ENCODE data around the gene NADK2.

NADK2 gene

DNA sequence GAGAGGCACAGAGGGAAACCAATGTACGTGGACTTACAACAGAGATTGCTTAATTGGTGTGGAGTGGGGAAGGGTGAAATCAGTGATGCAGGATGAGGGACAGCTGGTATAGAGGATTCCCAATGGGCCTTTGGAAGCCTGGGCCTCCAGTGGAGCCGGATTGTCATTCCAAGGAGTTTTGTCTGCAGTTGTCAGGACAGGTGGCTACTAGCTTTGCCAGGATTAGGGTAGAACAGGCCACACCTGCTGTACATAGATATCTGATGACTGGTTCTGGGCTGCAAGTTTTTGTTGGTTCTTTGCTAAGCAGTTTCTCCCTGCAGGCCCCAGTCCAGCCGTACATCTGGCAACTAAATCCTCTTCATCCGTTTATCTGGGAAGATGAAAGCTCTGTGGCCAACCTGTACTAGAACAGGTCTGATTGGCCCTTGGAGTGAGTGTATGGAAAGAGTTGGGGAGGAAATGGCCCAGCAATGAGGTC is 85.6 kb downstream of the NADK2 start:
- H3K27me3 ChIP-seq (ENCODE audit: control insufficient read depth in 1 of 2, insufficient read depth in 1 of 2, low read length in 2 of 2) = no peaks in the 10 kb centered on the region
- no peak overlapping the region for H2BK120ac ChIP-seq (ENCODE audit: low read depth, low read length)
- H3K4ac ChIP-seq (ENCODE audit: low read depth in 1 of 2, low read length in 2 of 2) = peak overlapping the region in 1 of 2 experiments; percentile 6
- H3K4me2 ChIP-seq (ENCODE audit: low read length, poor library complexity, severe bottlenecking) = no peak overlapping the region
- H3K36me3 ChIP-seq (ENCODE audit: control insufficient read depth in 1 of 2, insufficient read depth in 2 of 2, low read depth in 1 of 2, low read length in 2 of 2) = peaks cover 11 to 63% of the 10 kb centered on the region in 2 experiments
- H2BK12ac ChIP-seq (ENCODE audit: low read length in 2 of 2) = no peak overlapping the region
- no peak overlapping the region for H2BK15ac ChIP-seq (ENCODE audit: low read depth, poor library complexity, severe bottlenecking)
- H2BK5ac ChIP-seq (ENCODE audit: low read depth, low read length, poor library complexity, severe bottlenecking) = peak overlapping the region; percentile 11
- H3K9me3 ChIP-seq (ENCODE audit: control insufficient read depth, low read length) = no peaks in the 10 kb centered on the region
- H2AK5ac ChIP-seq (ENCODE audit: low read length, severe bottlenecking) = peak overlapping the region; percentile 31
- H3K14ac ChIP-seq (ENCODE audit: low read length in 2 of 2) = no peak overlapping the region
- no peak overlapping the region for H2AFZ ChIP-seq (ENCODE audit: low read depth, low read length)
- DNase-seq = peak; percentile 66
- H4K91ac ChIP-seq (ENCODE audit: low read length) = no peak overlapping the region
- peak overlapping the region; percentile 0 for H4K8ac ChIP-seq (ENCODE audit: low read length)
- H3K4me3 ChIP-seq (ENCODE audit: insufficient read depth in 1 of 2, low read depth in 1 of 2, low read length in 2 of 2) = no peak overlapping the region
- WGBS = 13% methylated on average over 4 of the region's 4 CpGs
- H3K4me1 ChIP-seq (ENCODE audit: control insufficient read depth, insufficient read depth, low read depth, low read length) = peaks cover 10% of the 10 kb centered on the region
- no peak overlapping the region for H3K9ac ChIP-seq (ENCODE audit: low read length)
- H3K27ac ChIP-seq (ENCODE audit: low read length, poor library complexity, severe bottlenecking) = peak overlapping the region; percentile 85
- no peak overlapping the region for H3K23ac ChIP-seq (ENCODE audit: low read length in 2 of 2)
- no peak overlapping the region for H3K18ac ChIP-seq (ENCODE audit: low read depth in 1 of 2, low read length in 2 of 2)
- H3K79me1 ChIP-seq (replicated peaks; ENCODE audit: low read length, poor library complexity, severe bottlenecking) = peaks cover 31% of the 10 kb centered on the region

DNA sequence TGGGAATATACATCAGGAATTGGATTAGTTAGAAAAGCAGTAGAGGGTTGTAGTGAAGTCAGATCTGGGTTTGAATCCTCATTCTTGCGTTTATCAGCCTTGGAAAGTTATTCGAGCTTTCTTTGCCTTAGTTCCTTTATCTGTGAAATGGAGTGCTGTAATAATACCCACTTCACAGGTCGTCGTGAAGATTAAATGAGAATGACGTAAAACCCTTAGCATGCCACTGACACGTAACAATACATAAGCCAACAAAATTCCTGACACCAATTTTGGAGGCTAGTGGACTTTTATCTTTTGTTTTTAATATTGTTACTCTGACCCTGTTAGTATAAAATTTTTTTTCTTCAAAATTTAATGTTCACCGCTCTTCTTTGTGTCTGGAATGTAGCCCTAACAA is 86.4 kb downstream of the NADK2 start:
- Histone ChIP-seq H2AFZ (ENCODE audit: low read depth, low read length) (no peak overlapping the region), H3K9ac (ENCODE audit: low read length) (no peak overlapping the region), H3K23ac (ENCODE audit: low read length in 2 of 2) (no peak overlapping the region), H3K27ac (ENCODE audit: low read length, poor library complexity, severe bottlenecking) (peak overlapping the region; percentile 85), H3K9me3 (ENCODE audit: control insufficient read depth, low read length) (no peaks in the 10 kb centered on the region), H2BK120ac (ENCODE audit: low read depth, low read length) (no peak overlapping the region), H3K4me1 (ENCODE audit: control insufficient read depth, insufficient read depth, low read depth, low read length) (peaks cover 12% of the 10 kb centered on the region), H2BK5ac (ENCODE audit: low read depth, low read length, poor library complexity, severe bottlenecking) (no peak overlapping the region), H4K8ac (ENCODE audit: low read length) (no peak overlapping the region), H3K14ac (ENCODE audit: low read length in 2 of 2) (no peak overlapping the region), H3K27me3 (ENCODE audit: control insufficient read depth in 1 of 2, insufficient read depth in 1 of 2, low read length in 2 of 2) (no peaks in the 10 kb centered on the region), H3K79me1 (replicated peaks; ENCODE audit: low read length, poor library complexity, severe bottlenecking) (peaks cover 31% of the 10 kb centered on the region), H3K18ac (ENCODE audit: low read depth in 1 of 2, low read length in 2 of 2) (no peak overlapping the region), H4K91ac (ENCODE audit: low read length) (no peak overlapping the region), H3K4ac (ENCODE audit: low read depth in 1 of 2, low read length in 2 of 2) (no peak overlapping the region), H3K4me2 (ENCODE audit: low read length, poor library complexity, severe bottlenecking) (no peak overlapping the region), H2BK12ac (ENCODE audit: low read length in 2 of 2) (no peak overlapping the region), H2BK15ac (ENCODE audit: low read depth, poor library complexity, severe bottlenecking) (no peak overlapping the region), H3K4me3 (ENCODE audit: insufficient read depth in 1 of 2, low read depth in 1 of 2, low read length in 2 of 2) (no peak overlapping the region), H2AK5ac (ENCODE audit: low read length, severe bottlenecking) (peak overlapping the region; percentile 39), H3K36me3 (ENCODE audit: control insufficient read depth in 1 of 2, insufficient read depth in 2 of 2, low read depth in 1 of 2, low read length in 2 of 2) (peaks cover 6 to 54% of the 10 kb centered on the region in 2 experiments)
- DNase-seq = no peak
- 90% methylated on average over 2 of the region's 7 CpGs for WGBS

DNA sequence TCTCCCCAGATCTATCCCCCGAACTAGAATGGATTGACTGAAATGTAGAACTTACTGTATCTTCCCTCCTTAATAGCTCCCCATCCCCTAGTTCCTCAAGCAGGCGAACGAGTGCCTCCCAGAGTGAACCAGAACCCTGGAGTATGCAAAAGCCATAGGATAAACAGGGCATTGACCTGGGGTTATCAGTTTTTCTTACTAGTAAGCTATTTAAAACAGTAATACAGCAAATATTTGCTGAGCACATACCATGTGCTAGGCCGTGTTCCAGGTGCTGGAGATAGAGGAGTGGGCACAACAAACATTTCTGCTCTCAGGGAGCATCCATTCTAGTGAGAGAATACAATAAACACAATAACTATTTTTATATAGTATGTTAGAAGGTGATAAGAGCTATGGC is 88.0 kb downstream of the NADK2 start:
- H3K23ac ChIP-seq (ENCODE audit: low read length in 2 of 2) = no peak overlapping the region
- H2BK15ac ChIP-seq (ENCODE audit: low read depth, poor library complexity, severe bottlenecking) = no peak overlapping the region
- H2BK5ac ChIP-seq (ENCODE audit: low read depth, low read length, poor library complexity, severe bottlenecking) = no peak overlapping the region
- WGBS = 86% methylated on average over 1 of the region's 4 CpGs
- no peak overlapping the region for H3K18ac ChIP-seq (ENCODE audit: low read depth in 1 of 2, low read length in 2 of 2)
- H2AK5ac ChIP-seq (ENCODE audit: low read length, severe bottlenecking) = peak overlapping the region; percentile 6
- no peak overlapping the region for H2BK120ac ChIP-seq (ENCODE audit: low read depth, low read length)
- H3K9me3 ChIP-seq (ENCODE audit: control insufficient read depth, low read length) = no peaks in the 10 kb centered on the region
- H3K4me2 ChIP-seq (ENCODE audit: low read length, poor library complexity, severe bottlenecking) = peak overlapping the region; percentile 77
- no peak overlapping the region for H2BK12ac ChIP-seq (ENCODE audit: low read length in 2 of 2)
- no peak overlapping the region for H3K27ac ChIP-seq (ENCODE audit: low read length, poor library complexity, severe bottlenecking)
- no peak overlapping the region for H4K91ac ChIP-seq (ENCODE audit: low read length)
- no peak for DNase-seq
- peaks cover 6 to 39% of the 10 kb centered on the region in 2 experiments for H3K36me3 ChIP-seq (ENCODE audit: control insufficient read depth in 1 of 2, insufficient read depth in 2 of 2, low read depth in 1 of 2, low read length in 2 of 2)
- peaks cover 10% of the 10 kb centered on the region for H3K4me1 ChIP-seq (ENCODE audit: control insufficient read depth, insufficient read depth, low read depth, low read length)
- no peaks in the 10 kb centered on the region for H3K27me3 ChIP-seq (ENCODE audit: control insufficient read depth in 1 of 2, insufficient read depth in 1 of 2, low read length in 2 of 2)
- H2AFZ ChIP-seq (ENCODE audit: low read depth, low read length) = no peak overlapping the region
- no peak overlapping the region for H3K4ac ChIP-seq (ENCODE audit: low read depth in 1 of 2, low read length in 2 of 2)
- H3K9ac ChIP-seq (ENCODE audit: low read length) = peak overlapping the region; percentile 88
- peaks cover 20% of the 10 kb centered on the region for H3K79me1 ChIP-seq (replicated peaks; ENCODE audit: low read length, poor library complexity, severe bottlenecking)
- no peak overlapping the region for H3K14ac ChIP-seq (ENCODE audit: low read length in 2 of 2)
- peak overlapping the region in 1 of 2 experiments; percentile 91 for H3K4me3 ChIP-seq (ENCODE audit: insufficient read depth in 1 of 2, low read depth in 1 of 2, low read length in 2 of 2)
- no peak overlapping the region for H4K8ac ChIP-seq (ENCODE audit: low read length)

DNA sequence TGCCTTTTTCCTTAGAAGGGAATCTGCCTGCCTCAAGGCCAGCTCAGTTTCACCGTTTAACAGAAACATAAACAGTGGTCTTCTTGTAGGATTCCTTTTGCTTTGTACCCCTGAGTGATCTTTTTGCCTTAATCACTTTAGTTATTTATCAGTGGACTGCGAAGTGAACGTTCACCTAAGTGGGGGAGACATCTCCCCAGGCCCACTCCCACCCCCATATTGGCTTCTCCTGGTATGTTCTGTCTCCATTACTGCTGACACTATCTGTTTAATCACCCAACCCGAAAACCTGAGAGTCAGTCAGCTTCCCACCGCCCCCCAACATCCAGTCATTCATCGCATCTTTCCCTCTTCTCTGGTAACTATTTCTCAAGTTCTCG is 88.4 kb downstream of the NADK2 start:
- Histone ChIP-seq H3K9ac (ENCODE audit: low read length) (peak overlapping the region; percentile 88), H3K4ac (ENCODE audit: low read depth in 1 of 2, low read length in 2 of 2) (peak overlapping the region in 1 of 2 experiments; percentile 33), H3K79me1 (replicated peaks; ENCODE audit: low read length, poor library complexity, severe bottlenecking) (peaks cover 18% of the 10 kb centered on the region), H2AK5ac (ENCODE audit: low read length, severe bottlenecking) (peak overlapping the region; percentile 6), H3K36me3 (ENCODE audit: control insufficient read depth in 1 of 2, insufficient read depth in 2 of 2, low read depth in 1 of 2, low read length in 2 of 2) (peaks cover 6 to 34% of the 10 kb centered on the region in 2 experiments), H4K8ac (ENCODE audit: low read length) (no peak overlapping the region), H3K9me3 (ENCODE audit: control insufficient read depth, low read length) (no peaks in the 10 kb centered on the region), H3K4me3 (ENCODE audit: insufficient read depth in 1 of 2, low read depth in 1 of 2, low read length in 2 of 2) (peak overlapping the region; percentile 22 to 91), H3K18ac (ENCODE audit: low read depth in 1 of 2, low read length in 2 of 2) (no peak overlapping the region), H3K4me2 (ENCODE audit: low read length, poor library complexity, severe bottlenecking) (peak overlapping the region; percentile 77), H2BK5ac (ENCODE audit: low read depth, low read length, poor library complexity, severe bottlenecking) (no peak overlapping the region), H2AFZ (ENCODE audit: low read depth, low read length) (no peak overlapping the region), H3K27ac (ENCODE audit: low read length, poor library complexity, severe bottlenecking) (no peak overlapping the region), H4K91ac (ENCODE audit: low read length) (no peak overlapping the region), H2BK12ac (ENCODE audit: low read length in 2 of 2) (no peak overlapping the region), H3K14ac (ENCODE audit: low read length in 2 of 2) (no peak overlapping the region), H3K27me3 (ENCODE audit: control insufficient read depth in 1 of 2, insufficient read depth in 1 of 2, low read length in 2 of 2) (no peaks in the 10 kb centered on the region), H3K4me1 (ENCODE audit: control insufficient read depth, insufficient read depth, low read depth, low read length) (peaks cover 10% of the 10 kb centered on the region), H2BK120ac (ENCODE audit: low read depth, low read length) (no peak overlapping the region), H3K23ac (ENCODE audit: low read length in 2 of 2) (no peak overlapping the region), H2BK15ac (ENCODE audit: low read depth, poor library complexity, severe bottlenecking) (no peak overlapping the region)
- 69% methylated on average over 7 of the region's 7 CpGs for WGBS
- no peak for DNase-seq
